Testis (tissue), 3 donors: Measurements from ENCODE around the gene NUP35. TPM values are rescaled to one million over a fixed set of nuclear protein-coding genes. Genes with fewer than 3 reads are reported as not detected.

Source experiments
- DNase-seq: peaks from one replicate; pipeline ENCODE4 v3.0.0-alpha.2; 2019
- H3K27ac ChIP-seq, 2 donors: fragments of 200-600 bp; sonication (generic); one replicate each; pipeline ENCODE4 v1.5.1; 2019
- H3K27me3 ChIP-seq: fragments of 200-600 bp; sonication (generic); one replicate; pipeline ENCODE4 v1.5.1; 2019
- H3K36me3 ChIP-seq: fragments of 200-600 bp; sonication (generic); one replicate; pipeline ENCODE4 v1.5.1; 2017; ENCODE audit warnings: low read depth; ENCODE audit errors: missing control alignments
- H3K4me1 ChIP-seq: fragments of 200-600 bp; sonication (generic); one replicate; pipeline ENCODE4 v1.5.1; 2019
- H3K4me3 ChIP-seq, 2 donors: fragments of 200-600 bp; sonication (generic); one replicate each; pipeline ENCODE4 v1.5.1; 2017 to 2019
- H3K9me3 ChIP-seq: fragments of 200-600 bp; sonication (generic); one replicate; pipeline ENCODE4 v1.5.1; 2017
- POLR2A ChIP-seq: fragments of 450-650 bp; IDR thresholded peaks from one replicate; pipeline ENCODE4 v1.6.1; 2017; ENCODE audit warnings: antibody characterized with exemption, mild to moderate bottlenecking, moderate library complexity
- WGBS, 2 donors: methylation state at CpG; one replicate each; pipeline ENCODE4 v1.1.5; 2018; 5-methylcytosine and 5-hydroxymethylcytosine counted together
- intact Hi-C: fragments of 100-400 bp; cut with DNase I; formaldehyde crosslinking; loops from one replicate; pipeline ENCODE4 v1.15.1; 2023; ENCODE audit warnings: low total_unique reads
- polyA plus RNA-seq: library from polyadenylated mRNA; stranded (reverse); fragments of 350-450 nt; fragmentation: Illumina TruSeq; extraction: RNeasy Lipid Tissue Mini Kit (QIAGEN cat#74804); gene quantifications from one replicate; pipeline ENCODE4 v1.2.3, GENCODE V29; 2014; ENCODE audit warnings: low read depth, low replicate concordance; ENCODE audit not compliant: insufficient read depth
- total RNA-seq, 2 donors: library from RNA; depleted of rRNA; stranded (reverse); fragments of >200 nt; gene quantifications; one replicate each; pipeline ENCODE4 v1.2.3, GENCODE V29; 2016
- TF ChIP-seq, protein P1 (sequence below), 3 experiments: fragments of 450-650 bp in 2 of 3; fragments of 200-600 bp in 1 of 3; sonication (generic) in 1 of 3; IDR thresholded peaks; one replicate each; pipeline ENCODE4 v1.5.1; 2016 to 2019; ENCODE audit warnings: antibody characterized with exemption in 3 of 3, mild to moderate bottlenecking in 2 of 3, moderate library complexity in 1 of 3

The NUP35 gene
- total and polyA plus RNA-seq, 3 donors from 2014 or later: 29.9 to 54.8 (median 35.9) TPM

GRCh38 chr2:183195397-183195796 is 71.2 kb downstream of the NUP35 start:
- 91 to 97% methylated on average over 1 of the region's 1 CpG for WGBS, 2 donors
- no peak for TF ChIP-seq POLR2A
- intact Hi-C loops: no loop called here

DNA sequence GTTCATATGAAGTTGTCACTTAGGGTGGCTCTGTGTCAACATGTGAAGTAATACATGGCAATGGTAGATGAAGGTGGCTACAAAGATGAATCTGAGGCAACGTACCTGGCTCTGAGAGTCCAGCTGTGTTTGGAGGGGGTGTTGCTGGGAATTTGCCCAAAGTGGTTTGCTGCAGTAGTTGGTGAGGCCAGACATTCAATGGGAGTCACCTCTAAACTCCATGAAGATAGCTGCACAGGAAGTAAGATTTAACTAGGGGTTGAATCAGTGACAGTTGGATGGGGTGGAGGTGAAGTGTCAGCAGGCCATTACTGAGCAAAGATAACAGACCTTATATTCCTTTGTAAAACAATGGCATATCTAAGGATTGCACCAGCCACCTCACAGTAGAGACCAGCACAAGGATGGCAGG is 71.8 kb downstream of the NUP35 start:
- H3K4me1 ChIP-seq: no peaks in the 10 kb centered on the region
- H3K4me3 ChIP-seq: no peak overlapping the region
- intact Hi-C loops: no loop called here
- H3K36me3 ChIP-seq: no peaks in the 10 kb centered on the region
- no peaks in the 10 kb centered on the region for H3K9me3 ChIP-seq
- TF ChIP-seq, protein P1, sequence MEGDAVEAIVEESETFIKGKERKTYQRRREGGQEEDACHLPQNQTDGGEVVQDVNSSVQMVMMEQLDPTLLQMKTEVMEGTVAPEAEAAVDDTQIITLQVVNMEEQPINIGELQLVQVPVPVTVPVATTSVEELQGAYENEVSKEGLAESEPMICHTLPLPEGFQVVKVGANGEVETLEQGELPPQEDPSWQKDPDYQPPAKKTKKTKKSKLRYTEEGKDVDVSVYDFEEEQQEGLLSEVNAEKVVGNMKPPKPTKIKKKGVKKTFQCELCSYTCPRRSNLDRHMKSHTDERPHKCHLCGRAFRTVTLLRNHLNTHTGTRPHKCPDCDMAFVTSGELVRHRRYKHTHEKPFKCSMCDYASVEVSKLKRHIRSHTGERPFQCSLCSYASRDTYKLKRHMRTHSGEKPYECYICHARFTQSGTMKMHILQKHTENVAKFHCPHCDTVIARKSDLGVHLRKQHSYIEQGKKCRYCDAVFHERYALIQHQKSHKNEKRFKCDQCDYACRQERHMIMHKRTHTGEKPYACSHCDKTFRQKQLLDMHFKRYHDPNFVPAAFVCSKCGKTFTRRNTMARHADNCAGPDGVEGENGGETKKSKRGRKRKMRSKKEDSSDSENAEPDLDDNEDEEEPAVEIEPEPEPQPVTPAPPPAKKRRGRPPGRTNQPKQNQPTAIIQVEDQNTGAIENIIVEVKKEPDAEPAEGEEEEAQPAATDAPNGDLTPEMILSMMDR (IDR thresholded peaks at IDR 0.05): no peak
- TF ChIP-seq POLR2A: no peak
- H3K27ac ChIP-seq: no peak overlapping the region
- no peak for DNase-seq
- no peaks in the 10 kb centered on the region for H3K27me3 ChIP-seq
- WGBS, 2 donors: 93 to 97% methylated on average over 1 of the region's 1 CpG

More at GRCh38 chr2:183195397-183195796, 71.2 kb downstream of the NUP35 start:
- Histone ChIP-seq H3K27ac (no peak overlapping the region), H3K4me1 (no peaks in the 10 kb centered on the region), H3K36me3 (no peaks in the 10 kb centered on the region), H3K27me3 (no peaks in the 10 kb centered on the region), H3K9me3 (no peaks in the 10 kb centered on the region), H3K4me3 (no peak overlapping the region)
- DNase-seq: no peak

DNA sequence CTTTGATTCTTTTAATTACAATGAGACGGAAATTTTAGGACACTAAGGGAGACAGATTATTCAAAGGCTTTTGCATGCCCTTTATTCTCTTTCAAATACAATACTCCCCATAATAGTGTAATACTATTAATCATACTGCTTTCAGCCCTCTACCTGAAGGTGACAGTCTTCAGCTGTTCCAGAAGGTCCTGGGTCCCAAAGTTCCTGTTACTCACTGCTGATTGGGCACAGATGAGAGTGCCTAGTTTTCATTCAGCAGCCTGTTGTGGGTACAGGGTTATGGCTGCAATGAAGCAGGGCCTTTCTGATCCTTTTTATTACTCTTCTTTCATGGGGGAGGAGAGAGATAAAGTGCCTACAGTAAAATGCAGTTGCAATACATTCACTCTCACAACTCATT is 80.2 kb downstream of the NUP35 start:
- H3K27ac ChIP-seq: no peak overlapping the region
- 95 to 100% methylated on average over 1 of the region's 1 CpG for WGBS, 2 donors
- H3K27me3 ChIP-seq: no peaks in the 10 kb centered on the region
- DNase-seq: no peak
- no peak overlapping the region for H3K4me3 ChIP-seq
- no peaks in the 10 kb centered on the region for H3K4me1 ChIP-seq
- no peaks in the 10 kb centered on the region for H3K36me3 ChIP-seq
- intact Hi-C loops: no loop called here
- no peaks in the 10 kb centered on the region for H3K9me3 ChIP-seq
- no peak for TF ChIP-seq POLR2A
- TF ChIP-seq, protein P1 (IDR thresholded peaks at IDR 0.05): no peak

- intact Hi-C loops: no loop called here
- H3K9me3 ChIP-seq: no peaks in the 10 kb centered on the region
- 60 to 69% methylated on average over 1 of the region's 1 CpG for WGBS, 2 donors
- no peaks in the 10 kb centered on the region for H3K27me3 ChIP-seq
- no peak for DNase-seq
- no peak overlapping the region for H3K4me3 ChIP-seq
- TF ChIP-seq, protein P1 (IDR thresholded peaks at IDR 0.05): no peak
- no peak for TF ChIP-seq POLR2A
- H3K27ac ChIP-seq: no peak overlapping the region
- no peaks in the 10 kb centered on the region for H3K36me3 ChIP-seq
- H3K4me1 ChIP-seq: no peaks in the 10 kb centered on the region
Observed at GRCh38 chr2:183207110-183207509, 82.9 kb downstream of the NUP35 start.

- Histone ChIP-seq H3K27me3 (no peaks in the 10 kb centered on the region), H3K27ac (no peak overlapping the region), H3K4me1 (no peaks in the 10 kb centered on the region), H3K4me3 (no peak overlapping the region), H3K36me3 (no peaks in the 10 kb centered on the region), H3K9me3 (no peaks in the 10 kb centered on the region)
- intact Hi-C loops: no loop called here
- 94 to 100% methylated on average over 1 of the region's 1 CpG for WGBS, 2 donors
- DNase-seq: no peak
- no peak for TF ChIP-seq POLR2A
- TF ChIP-seq, protein P1 (IDR thresholded peaks at IDR 0.05): no peak
Observed at GRCh38 chr2:183209395-183210028, 85.3 kb downstream of the NUP35 start.

Other genes with a start within 250 kb of the NUP35 start
- gene NCKAP1, start 86.0 kb upstream of the NUP35 start, total RNA-seq: 100 to 1,000 TPM in 1 of 2 donors, 10 to 100 TPM in 1; 82.9 to 110 TPM
- gene NCKAP1, start 86.0 kb upstream of the NUP35 start, polyA plus RNA-seq: 59.6 TPM
- 1 to 10 TPM; 3.8 to 4.3 TPM for gene DUSP19, start 45.7 kb upstream of the NUP35 start, total RNA-seq
- 4.5 TPM for gene DUSP19, start 45.7 kb upstream of the NUP35 start, polyA plus RNA-seq